GM13976 (cell line): ENCODE results near the gene ERBB4.

ENCODE experiments used
- DNase-seq: peaks from one replicate; pipeline ENCODE4 v3.0.0; 2012; ENCODE audit warnings: low spot score
- CTCF ChIP-seq: IDR thresholded peaks from 2 replicates; pipeline ENCODE4 v1.5.1; 2012; ENCODE audit warnings: borderline replicate concordance, mild to moderate bottlenecking; ENCODE audit not compliant: insufficient read depth; ENCODE audit errors: extremely low read depth, missing control alignments, control extremely low read depth
- in situ Hi-C: fragments of 300-500 bp; cut with MboI; formaldehyde crosslinking; loops from one replicate; pipeline ENCODE4 v1.12.0; 2022; ENCODE audit warnings: low sequenced_read_pairs, mixed read lengths, inconsistent platforms; ENCODE audit not compliant: unreplicated experiment

The ERBB4 gene

GRCh38 chr2:211416373-211416772 lies 1122.2 kb downstream of the ERBB4 start:
- in situ Hi-C loops = no loop called here
- no peak for DNase-seq

GRCh38 chr2:211413746-211414145 lies 1124.9 kb downstream of the ERBB4 start:
- TF ChIP-seq CTCF = no peak
- DNase-seq = no peak
- in situ Hi-C loops = no loop called here

More at GRCh38 chr2:211416373-211416772, 1122.2 kb downstream of the ERBB4 start:
- TF ChIP-seq CTCF = no peak

GRCh38 chr2:211408483-211408891 lies 1130.1 kb downstream of the ERBB4 start:
- no peak for DNase-seq
- in situ Hi-C loops = no loop called here
- TF ChIP-seq CTCF = no peak

- no peak for TF ChIP-seq CTCF
- no peak for DNase-seq
- in situ Hi-C loops = no loop called here
Measured at GRCh38 chr2:211407076-211407475, 1131.5 kb downstream of the ERBB4 start.

GRCh38 chr2:211405036-211405435 lies 1133.6 kb downstream of the ERBB4 start:
- no peak for TF ChIP-seq CTCF
- in situ Hi-C loops = no loop called here

GRCh38 chr2:211404098-211404497 lies 1134.5 kb downstream of the ERBB4 start:
- no peak for DNase-seq
- in situ Hi-C loops = no loop called here
- TF ChIP-seq CTCF = no peak

More at GRCh38 chr2:211405036-211405435, 1133.6 kb downstream of the ERBB4 start:
- DNase-seq = no peak

- no peak for DNase-seq
- no peak for TF ChIP-seq CTCF
- in situ Hi-C loops = no loop called here
Measured at GRCh38 chr2:211401328-211401727, 1137.3 kb downstream of the ERBB4 start.
